GM21529 (cell line): ENCODE results near the gene ZNF276.
"Not testable (repeated sequence)": the region's sequence is repeated elsewhere in the genome, so short reads cannot be mapped to it uniquely, and the experiment has no call there.

Experiments used
- ATAC-seq: cut with Tn5 transposase; IDR thresholded peaks from one replicate; pipeline ENCODE4 v1.9.1; 2021; ENCODE audit not compliant: unreplicated experiment

The ZNF276 gene

DNA sequence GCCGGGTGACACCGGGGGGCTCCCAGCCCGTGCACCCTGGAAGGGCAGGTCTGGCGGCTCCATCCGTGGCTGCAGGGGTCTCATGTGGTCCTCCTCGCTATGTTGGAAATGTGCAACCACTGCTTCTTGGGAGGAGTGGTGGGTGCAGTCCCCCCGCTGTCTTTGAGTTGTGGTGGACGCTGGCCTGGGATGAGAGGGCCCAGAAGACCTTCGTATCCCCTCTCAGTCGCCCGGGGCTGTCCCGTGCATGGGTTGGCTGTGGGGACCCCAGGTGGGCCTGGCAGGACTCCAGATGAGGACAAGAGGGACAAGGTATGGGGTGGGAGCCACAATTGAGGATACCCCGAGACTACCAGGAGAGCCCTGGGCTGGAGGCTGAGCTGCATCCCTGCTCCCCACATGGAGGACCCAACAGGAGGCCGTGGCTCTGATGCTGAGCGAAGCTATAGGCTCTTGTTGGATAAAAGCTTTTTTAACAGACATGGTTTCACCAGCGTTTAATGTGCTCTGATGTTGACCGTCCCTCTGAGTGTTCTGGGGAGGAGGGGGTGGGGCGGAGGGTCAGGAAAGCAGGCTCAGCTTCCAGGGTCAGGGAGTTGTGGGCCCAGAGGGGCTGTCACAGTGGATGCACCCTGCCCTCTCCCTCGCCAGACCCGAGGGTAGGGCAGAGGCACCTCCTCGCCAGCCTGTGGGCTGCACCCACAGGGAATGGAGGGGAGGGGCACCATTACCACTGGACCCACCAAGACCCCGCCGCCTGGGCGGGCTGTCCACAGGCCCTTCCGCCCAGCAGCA lies 25.3 kb upstream of the ZNF276 start:
- no peak for ATAC-seq

DNA sequence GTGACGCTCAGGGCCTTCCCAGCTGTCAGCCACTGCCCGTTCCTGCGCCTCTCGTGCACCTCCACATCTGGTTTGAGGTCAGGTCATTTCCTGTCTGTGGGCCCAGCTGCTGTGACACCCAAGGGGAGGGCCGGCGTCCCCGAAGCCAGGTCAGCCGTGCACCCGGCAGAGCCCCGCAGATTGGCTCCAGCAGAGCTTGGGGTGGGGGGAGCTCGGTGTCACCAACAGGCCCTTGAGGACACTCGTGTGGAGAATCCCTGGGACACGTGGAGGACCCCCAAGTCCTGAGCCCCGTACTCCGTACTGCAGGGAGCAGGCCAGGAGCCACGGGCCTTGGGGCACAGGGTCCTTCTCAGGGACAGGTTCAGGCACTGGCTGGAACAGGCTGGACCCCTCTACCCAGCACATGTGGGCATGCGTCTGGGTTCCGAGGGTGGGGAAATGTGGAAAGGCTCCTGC lies 24.6 kb upstream of the ZNF276 start:
- no peak for ATAC-seq

DNA sequence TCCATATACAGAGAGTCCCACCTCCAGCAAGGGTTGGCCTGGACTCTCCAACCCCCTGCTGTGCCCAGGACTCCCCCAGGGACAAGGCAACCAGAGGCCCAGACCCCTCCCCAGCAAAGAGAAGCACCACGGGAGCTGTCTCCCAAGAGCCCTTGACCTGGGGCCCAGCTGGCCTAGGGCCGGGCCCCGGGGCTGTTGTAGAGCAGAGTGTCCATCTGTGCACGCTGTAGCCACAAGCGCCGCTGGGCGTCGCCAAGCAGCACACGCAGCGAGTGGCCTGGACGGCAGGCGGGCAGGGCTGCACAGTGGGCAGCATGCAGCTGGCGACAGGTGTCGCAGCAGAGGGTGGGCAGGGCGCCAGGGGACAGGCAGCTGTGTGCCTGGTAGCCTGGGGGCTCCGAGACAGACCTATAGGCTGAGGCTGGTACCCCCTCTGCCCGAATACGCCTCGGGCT lies 24.1 kb upstream of the ZNF276 start:
- no peak for ATAC-seq

DNA sequence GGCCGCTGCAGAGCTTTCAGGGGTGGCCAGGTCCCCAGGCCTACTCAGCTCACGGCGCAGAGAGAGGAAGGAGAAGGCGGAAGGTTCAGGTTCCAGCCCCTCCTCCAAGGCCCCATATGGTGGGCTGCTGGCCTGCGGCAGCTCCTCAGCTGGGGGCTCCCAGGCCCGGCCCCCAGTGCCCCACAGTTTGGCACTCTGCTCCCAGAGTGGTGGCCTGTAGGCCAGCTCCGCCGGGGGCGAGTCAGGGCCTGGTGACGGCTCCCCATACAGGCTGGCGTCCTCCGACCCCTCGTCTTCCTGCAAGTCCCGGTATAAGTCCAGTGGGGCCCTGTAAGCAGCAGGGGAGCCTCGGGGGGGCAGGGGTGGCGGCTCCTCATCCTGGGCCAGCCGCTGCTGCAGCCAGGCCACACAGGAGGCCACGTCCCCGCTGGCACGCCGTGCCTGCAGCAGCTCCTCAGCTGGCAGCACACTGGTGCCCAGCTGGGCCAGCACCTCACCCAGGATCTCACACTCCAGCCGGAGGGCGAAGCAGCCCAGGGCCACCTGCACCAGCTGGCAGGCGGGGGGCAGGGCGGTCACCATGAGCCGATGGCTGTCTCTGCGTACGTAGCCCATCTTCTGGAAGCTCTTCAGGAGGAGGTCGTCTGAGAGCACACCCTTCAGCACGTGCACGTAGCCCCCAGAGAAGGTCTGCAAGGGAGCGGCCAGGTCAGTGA lies 23.6 kb upstream of the ZNF276 start:
- ATAC-seq: no peak

DNA sequence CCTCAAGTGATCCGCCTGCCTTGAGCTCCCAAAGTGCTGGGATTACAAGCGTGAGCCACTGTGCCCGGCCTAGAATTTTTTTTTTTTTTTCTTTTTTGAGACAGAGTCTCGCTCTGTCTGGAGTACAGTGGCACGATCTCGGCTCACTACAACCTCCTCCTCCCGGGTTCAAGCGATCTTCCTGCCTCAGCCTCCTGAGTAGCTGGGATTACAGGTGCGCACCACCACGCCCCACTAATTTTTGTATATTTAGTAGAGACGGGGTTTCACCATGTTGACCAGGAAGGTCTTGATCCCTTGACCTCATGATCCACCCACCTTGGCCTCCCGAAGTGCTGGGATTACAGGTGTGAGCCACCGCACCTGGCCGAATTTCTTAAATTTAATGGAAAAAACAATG lies 22.6 kb upstream of the ZNF276 start:
- ATAC-seq: not testable (repeated sequence)

DNA sequence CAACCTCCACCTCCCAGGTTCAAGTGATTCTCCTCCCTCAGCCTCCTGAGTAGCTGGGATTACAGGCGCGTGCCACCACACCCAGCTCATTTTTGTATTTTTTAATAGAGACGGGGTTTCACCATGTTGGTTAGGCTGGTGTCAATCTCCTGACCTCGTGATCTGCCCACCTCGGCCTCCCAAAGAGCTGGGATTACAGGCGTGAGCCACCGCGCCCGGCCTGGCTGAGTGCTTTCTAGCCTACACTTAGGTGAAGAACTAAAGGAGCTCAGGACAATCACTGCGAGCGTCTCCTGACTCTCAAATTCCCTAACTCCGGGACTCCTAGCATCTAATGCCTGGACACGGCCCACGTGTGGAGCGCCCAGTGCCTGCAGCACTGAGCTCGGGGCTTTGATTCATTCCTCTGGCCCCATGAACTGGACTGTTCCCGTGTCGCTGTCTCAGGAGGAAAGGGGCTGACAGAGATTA lies 21.7 kb upstream of the ZNF276 start:
- ATAC-seq: not testable (repeated sequence)

DNA sequence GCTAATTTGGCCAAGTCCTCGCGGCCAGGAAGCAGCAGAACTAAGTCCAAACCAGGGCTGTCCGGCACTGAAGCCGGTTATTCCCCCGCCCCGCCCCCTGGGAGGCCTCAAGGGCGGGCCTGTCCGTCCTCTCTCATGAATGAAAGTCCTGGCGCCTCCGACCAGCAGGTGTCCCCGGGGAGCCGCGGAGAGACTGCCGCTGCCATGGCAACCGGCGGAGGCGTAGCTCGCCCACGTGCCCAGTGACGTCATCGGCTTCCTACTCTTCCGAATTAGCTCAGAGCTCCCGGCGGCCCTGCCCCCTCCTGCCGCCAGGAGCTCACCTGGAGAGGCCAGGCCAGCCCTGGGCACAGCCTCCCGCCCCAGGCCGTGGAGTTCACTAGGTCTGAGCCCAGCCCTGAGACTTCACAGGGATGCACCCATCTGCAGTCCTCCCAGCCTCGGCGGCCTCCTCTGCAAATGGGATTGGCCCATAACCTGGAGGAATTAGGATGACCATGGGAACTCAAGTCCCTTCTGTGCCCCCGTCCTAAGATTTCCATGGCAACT lies 21.2 kb upstream of the ZNF276 start:
- ATAC-seq: peak; percentile 49

DNA sequence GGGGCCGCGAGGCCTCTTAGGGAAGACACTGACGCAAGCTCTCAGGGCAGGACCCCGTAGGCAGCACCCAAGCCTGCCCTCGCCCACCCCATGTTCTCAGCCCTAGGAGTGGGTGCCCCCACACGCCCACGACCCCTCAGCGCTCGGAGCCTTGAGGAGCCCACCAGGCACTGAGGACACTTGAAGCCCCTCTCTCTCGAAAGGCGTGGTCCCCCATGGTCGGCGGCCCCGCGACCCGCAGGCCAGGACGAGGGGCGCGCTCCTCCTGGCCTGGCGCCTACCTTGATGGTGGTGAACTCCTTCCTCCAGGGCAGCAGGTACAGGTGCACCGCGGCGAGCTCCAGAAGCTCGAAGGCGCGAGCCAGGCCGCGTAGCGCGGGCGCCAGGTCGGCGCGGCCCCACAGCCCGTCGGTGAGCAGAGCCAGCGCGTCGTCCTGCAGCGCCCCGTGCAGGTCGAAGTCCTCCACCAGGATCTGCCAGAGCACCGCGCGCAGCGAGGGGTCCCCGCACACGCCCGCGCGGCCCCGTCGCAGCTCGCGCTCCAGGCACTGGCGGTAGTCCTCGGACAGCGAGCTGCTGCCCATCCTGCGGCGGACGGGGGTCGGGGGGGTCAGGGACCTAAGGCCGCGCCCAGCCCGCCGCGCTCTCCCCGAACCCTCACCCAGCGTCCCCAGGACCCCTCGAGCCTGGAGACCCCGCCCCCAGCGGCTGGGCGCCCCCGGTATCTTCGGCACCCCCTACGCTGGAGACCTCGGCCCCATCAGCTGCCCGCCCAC lies 20.5 kb upstream of the ZNF276 start:
- no peak for ATAC-seq

DNA sequence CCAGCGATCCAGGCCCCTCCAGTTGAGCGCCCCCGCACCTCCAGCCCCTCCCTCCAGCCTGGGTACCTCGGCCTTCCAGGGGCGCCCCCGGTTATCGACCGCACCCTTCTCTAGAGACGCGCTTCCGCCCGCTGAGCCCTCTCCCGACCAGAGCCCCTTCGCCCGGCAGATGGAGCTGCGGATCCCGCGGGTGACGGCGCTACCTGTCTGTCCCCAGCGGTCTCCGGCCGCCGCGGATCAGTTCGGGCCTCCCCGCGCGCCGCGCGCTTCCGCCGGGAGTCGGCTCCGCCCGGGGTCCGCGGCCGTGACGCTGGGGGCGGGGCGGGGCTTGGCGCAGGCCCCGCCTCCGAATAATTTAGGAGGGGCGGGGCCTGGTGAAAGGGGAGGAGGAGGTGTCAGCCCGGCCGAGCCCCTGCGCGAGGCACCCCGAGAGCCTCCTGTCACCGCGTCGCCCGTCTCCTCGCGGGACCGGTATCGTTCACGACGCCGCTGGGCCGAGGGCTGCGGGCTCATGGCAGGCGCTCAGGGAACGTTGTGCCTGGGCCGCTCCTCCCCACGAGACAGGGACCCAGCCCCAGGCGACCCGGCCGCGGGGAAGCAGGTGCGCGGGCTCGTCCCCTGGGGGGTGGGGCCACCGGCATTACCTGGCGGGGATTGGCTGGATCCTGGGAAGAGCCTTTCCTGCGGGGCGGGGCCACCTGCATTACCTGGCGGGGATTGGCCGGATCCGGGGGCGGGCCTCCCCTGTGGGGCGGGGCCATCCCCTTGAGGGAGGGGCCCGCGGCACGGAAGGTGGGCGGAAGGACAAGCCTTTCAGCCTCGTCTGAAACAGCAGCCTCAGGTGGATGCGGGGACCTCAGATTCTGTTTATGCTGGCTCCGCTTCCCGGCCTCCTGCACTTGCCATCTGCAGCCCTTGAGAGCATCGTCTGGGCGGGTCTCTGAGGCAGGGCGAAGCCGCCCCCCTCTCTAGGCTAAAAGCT lies 19.6 kb upstream of the ZNF276 start, which contains the start of gene SPATA2L:
TSS of gene SPATA2L (minus strand) at position 281 of the 982 bp plus-strand sequence. CDS start 473 bp downstream, outside the sequence.
- ATAC-seq: peak; percentile 65

DNA sequence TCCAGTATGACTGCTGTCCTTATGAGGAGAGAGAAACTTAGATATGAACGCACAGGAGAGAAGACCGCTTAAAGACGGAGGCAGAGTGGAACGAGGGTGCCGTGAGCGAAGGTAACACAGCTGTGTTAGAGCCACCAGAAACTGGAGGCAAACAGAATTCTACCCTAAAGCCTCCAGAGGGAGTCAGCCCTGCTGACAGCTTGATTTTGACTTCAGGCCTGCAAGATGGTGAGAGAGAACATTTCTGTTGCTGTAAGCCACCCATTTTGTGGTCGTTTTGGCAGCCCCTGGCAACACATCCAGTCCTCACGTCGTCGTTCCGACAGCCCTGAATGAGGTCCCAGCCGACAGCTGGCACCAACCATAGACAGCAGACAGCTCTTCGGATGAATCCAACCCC lies 17.1 kb upstream of the ZNF276 start:
- no peak for ATAC-seq

DNA sequence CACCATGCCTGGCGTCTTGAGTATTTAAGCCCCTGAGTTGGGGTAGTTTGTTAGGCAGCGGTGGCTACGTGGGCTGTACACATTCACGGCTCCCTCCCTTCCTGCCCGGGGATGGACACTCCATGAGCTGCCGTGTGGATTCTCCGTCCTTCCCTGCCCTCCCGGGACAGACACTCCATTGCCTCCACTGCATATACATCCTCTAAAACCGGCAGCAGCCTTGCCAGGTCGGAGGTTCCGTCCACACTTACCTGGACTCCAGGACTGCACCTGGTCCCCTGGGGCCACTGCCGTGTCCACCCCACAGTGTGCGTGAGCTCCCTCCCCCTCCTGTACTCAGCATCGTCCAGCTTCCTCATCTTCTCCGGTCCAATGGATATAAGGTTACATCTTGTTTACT lies 16.3 kb upstream of the ZNF276 start:
- ATAC-seq: no peak

DNA sequence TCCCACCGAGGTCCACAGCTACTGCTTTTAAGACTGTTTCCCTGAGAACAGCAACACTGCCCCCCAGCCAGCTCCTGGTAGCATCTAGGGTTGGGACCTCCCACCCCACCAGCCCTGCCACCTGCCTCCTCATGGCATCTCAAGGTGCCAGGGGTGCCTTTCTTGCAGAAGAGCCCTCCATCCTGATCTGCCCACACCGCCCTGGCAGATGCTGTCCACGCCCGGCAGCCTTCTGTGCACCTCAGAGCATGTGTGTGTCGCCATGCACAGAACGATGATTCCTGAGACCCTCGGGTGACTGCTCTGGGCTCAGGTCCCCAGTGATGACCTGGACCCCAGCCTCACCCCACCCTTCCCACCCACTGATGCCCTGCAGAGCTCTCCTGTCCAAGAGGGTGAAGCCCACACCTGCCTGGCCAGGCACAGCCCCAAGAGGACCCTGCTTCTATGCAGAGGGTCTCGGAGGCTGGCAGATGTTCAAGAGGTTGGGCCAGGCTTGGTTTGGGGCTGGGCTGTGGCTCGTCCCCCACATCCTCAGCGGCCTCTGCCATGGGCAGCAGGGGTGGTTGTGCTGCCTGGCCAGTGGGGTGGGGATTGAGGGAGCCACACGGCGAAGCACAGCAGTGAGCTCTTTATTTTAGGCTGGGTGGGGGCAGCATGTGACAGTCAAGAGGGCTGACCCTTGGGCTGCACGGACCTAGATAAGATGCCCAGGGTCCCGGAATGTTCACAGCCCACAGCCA lies 14.6 kb upstream of the ZNF276 start:
- no peak for ATAC-seq

DNA sequence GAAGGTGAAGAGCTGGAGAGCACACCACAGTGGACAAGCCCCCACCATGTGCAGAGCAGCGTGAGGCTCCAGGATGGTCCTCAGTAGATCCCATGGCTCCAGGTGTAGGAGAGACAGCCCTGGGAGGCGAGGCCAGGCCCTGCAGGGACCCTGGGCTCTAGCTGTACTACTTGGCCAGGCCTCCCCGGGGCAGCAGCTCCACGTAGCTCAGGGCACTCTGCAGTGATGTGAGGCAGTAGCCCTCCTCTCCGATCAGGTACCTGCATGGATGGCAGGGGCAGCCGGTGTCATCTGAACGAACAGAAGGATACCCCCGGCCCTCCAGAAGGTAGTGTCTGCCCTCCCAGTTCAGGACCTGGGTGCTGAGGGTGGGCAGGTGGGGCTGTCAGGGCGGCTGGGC lies 13.6 kb upstream of the ZNF276 start:
- ATAC-seq: no peak

DNA sequence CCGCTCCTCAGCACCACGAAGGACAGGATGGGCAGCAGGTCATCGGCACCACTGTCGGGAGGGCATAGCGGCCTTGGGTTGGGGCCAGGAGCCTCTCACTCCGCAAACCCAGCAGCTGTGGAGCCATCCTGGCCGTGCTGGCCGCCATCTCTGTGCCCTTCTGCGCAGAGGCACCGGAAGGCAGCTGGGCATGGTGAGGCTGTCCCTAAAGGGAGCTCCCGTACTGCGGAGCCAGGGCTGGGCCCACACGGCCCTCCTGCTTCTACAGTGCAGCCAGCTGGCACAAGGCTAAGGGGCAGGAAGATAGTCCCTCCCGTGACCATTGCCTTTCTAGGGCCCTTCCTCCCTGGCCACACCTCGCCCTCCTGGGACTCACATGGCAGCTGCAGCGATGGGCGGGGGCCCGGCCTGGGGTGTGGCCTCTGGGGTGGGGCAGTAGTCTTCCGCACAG lies 12.8 kb upstream of the ZNF276 start:
- ATAC-seq: no peak

DNA sequence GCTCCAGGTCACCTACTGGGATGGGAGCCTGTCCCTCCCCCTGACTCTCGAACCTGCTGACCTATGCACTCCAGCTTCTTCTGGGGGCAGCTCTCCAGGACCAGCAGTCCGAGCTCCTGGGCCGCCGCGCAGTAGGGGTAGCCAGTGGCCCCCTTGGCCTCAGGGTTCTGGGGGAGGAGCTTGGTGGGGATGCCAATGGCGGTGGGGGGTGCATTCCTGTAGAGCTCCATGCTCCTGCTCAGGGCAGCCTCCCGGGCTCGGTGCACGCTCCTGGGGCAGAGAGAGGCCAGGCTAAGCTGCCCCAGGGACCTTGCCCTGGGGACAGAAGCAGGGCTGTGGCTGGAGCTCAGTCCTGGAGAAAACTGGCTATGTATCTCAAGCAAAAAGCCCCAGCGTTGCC lies 12.2 kb upstream of the ZNF276 start:
- no peak for ATAC-seq

DNA sequence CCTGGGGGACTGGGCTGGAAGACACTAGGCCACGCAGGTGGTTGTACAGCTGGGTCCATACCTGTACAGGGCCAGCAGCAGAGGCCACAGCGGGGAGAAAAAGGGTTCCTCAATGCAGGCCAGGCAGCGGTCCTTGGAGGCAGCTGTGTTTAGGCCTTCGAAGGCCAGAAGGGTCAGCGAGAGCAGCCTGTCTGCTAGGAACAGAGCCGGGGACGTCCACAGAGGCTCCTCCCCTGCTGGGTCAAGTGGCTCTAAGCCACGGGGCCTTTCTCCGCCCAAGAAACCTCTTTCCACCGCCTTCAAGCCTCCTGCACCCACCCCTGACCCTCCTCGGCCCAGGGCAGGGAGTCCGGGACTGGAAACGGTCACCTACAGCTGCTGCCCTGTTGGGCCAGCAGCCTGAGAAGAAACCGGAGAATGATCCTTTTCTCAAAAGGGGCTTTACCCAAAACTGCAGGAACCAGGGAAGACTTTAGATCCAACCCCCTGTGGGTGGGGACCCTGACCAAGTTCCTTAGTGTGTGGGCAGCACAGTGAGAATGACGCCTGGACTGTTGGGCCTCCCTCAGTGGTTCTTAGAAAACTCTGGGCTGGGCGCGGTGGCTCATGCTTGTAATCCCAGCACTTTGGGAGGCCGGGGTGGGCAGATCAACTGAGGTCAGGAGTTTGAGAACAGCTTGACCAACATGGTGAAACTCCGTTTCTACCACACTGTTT lies 11.5 kb upstream of the ZNF276 start:
- no peak for ATAC-seq

DNA sequence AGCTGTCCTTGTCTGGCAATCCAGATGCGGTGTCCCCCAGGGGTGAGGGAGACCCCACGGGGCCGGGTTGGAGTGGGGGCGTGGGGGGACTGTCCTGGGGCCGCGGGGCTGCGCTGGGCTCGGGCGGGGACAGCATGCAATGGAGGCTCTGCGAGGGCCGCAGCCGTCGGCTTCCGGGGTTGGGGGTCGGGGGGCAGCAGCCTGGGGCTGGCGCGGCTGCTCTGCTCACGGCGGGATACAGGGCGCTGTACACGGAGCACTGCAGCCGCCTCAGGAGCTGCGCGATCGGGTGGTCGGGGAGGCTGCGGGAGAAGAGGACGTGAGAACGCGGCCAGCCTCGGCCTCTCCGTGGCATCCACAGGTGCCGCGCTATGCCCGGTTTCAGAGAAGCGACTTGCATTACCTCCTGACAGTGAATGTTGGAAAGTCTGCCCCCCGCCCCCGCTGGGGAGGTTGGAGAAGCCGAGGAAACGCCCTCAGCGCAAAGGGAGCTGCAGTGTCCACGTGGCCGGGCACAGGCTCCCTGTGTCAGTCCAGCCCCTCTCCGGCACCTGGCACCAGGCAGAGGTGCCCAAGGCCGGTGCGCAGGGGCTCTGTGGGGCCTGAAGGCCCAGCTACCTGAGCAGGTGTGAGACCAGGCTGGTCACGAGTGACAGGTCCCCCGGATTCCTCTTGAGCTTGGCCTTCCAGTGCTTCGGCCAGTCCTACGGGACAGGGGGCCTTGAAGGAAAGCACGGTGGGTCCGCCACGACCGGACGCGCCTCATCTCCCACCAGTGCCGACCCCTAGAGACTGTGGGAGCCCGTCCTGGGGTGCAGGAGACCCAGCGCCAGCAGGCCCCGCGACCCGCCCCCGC lies 10.4 kb upstream of the ZNF276 start:
- ATAC-seq: no peak
